Epithelial cell of proximal tubule (primary cell): ENCODE results near the gene SYTL5. TPM values are rescaled to one million over a fixed set of nuclear protein-coding genes. Genes with fewer than 3 reads are reported as not detected.

ENCODE experiments used
- DNase-seq: peaks from one replicate; pipeline ENCODE4 v3.0.0-alpha.2; 2011; ENCODE audit warnings: low read depth
- H3K4me3 ChIP-seq: 2 replicates; pipeline ENCODE4 v1.5.1; 2011; ENCODE audit warnings: low read depth, mild to moderate bottlenecking, low read length
- total RNA-seq: library from RNA; depleted of rRNA; stranded (reverse); fragments of >200 nt; gene quantifications from 2 replicates; pipeline ENCODE4 v1.2.3, GENCODE V29; 2015
- TF ChIP-seq, protein P1 (sequence below): conservative IDR thresholded peaks from 2 replicates; pipeline ENCODE4 v1.5.1; 2012; ENCODE audit warnings: low read depth, mild to moderate bottlenecking, low read length

Gene SYTL5
- total RNA-seq, 1 donor from 2014 or later, result 0.17 TPM

- TF ChIP-seq, protein P1, sequence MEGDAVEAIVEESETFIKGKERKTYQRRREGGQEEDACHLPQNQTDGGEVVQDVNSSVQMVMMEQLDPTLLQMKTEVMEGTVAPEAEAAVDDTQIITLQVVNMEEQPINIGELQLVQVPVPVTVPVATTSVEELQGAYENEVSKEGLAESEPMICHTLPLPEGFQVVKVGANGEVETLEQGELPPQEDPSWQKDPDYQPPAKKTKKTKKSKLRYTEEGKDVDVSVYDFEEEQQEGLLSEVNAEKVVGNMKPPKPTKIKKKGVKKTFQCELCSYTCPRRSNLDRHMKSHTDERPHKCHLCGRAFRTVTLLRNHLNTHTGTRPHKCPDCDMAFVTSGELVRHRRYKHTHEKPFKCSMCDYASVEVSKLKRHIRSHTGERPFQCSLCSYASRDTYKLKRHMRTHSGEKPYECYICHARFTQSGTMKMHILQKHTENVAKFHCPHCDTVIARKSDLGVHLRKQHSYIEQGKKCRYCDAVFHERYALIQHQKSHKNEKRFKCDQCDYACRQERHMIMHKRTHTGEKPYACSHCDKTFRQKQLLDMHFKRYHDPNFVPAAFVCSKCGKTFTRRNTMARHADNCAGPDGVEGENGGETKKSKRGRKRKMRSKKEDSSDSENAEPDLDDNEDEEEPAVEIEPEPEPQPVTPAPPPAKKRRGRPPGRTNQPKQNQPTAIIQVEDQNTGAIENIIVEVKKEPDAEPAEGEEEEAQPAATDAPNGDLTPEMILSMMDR, result no peak
- DNase-seq, result no peak
- H3K4me3 ChIP-seq, result no peak overlapping the region
Observed at GRCh38 chrX:38099688-38100087, 93.3 kb downstream of the SYTL5 start.

DNA sequence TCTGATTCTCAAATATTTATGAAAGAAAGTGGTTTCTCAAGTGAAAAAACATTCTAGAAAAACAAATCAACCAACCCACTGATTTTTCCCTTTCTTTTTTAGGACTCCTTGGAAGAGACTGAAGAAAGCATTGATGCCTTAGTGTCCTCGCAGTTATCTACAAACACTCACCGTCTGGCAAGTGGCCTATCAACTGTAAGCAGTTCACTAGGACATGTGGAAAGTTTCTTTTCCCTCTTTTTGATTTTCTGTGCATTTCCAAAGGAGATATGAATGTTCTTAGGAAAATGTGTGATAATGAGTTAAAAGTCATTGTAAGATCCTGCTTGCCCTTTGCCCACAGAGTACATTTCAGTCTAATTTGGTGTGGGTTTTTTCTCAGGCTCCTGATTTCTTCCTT is 95.9 kb downstream of the SYTL5 start:
- TF ChIP-seq, protein P1, result no peak
- H3K4me3 ChIP-seq, result no peak overlapping the region
- no peak for DNase-seq

GRCh38 chrX:38102875-38103274 is 96.5 kb downstream of the SYTL5 start:
- DNase-seq, result no peak
- TF ChIP-seq, protein P1, result no peak
- no peak overlapping the region for H3K4me3 ChIP-seq

DNA sequence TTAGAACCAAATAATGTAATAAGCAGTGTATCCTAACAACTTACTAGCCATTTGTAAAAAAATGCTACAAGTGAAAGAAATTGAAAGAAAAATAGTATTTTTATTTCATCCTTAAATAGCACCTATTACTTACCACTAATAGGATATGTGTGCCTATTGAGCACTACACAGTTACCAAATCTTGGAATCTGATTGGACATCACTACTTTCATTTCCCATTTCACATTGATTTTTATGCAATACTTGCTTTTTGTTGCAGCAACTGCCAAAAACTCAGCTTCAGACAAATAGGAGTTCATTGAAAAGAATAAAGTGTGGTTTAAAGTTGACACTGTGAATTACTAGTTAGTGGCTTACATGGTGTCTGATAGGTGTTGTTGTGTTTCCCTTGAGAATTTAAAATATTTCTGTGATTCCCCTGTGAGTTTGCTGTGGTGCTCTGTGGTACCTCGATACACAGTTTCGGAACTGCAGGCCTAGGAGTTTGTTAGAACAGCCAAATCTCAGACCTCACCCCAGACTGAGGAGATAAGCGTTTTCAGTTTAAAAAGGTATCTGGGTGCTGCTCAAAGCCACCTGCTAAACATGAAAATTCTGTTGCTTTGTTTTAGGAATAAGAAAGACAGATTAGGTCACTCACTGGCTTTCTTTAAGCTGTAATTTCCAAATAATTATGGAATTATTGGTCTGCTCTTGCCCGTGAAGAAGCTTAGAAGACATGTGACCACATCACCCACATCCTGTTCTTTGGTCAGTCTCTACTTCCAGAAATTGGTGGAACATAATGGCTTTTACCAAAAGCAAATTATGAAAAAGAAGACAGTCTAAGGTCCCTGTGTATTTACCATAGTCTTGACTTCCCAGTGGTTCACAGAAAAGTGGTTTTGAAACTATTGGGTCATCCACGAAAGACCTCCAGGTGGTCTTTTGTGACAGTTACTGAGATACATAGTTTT is 97.8 kb downstream of the SYTL5 start:
- no peak for DNase-seq
- H3K4me3 ChIP-seq, result no peak overlapping the region
- TF ChIP-seq, protein P1, result no peak

GRCh38 chrX:38105216-38105725 is 98.9 kb downstream of the SYTL5 start:
- TF ChIP-seq, protein P1, result no peak
- no peak for DNase-seq
- H3K4me3 ChIP-seq, result no peak overlapping the region

DNA sequence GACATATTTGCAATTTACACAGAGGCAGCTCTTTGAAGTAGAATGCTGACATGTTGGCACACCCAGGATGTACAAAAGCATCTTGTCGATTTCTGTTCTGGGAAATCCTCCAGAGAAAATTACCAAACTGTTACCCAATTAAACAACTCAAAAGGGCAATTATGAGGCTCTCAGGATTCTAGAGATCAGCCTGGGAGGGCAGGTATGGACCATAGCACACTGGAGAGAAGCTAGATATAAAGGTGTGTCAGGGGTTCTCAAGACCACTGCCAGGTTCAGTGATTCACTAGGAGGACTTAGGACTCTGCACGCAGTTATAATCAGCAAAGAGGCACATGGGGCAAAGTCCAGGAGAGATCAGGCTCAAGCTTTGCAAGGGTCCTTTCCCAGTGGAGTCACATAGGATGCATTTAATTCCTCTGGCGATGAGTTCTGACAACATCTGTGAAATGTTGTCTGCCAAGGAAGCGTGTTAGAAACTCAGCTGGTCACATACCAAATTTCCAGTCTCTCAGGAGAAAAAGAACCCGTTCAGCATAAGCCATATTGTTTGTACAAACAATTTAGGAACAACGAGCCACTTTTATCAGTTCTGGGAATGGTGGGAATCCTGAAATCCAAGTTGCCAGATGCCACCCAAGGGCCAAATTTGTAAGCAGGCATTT is 100.8 kb downstream of the SYTL5 start:
- H3K4me3 ChIP-seq, result no peak overlapping the region
- TF ChIP-seq, protein P1, result no peak
- no peak for DNase-seq
